Memory B cell (primary cell): Measurements from ENCODE around the gene EZR.
A peak's percentile ranks its signal among the peaks of the same experiment; 100 is the strongest.

ENCODE experiments used
- ATAC-seq: fragments of 150-1000 bp; cut with Tn5 transposase; 2 replicates; pipeline ENCODE4 v1.10.0; 2021; ENCODE audit warnings: low read depth, mild to moderate bottlenecking, moderate library complexity
- DNase-seq, 2 donors: peaks; one replicate each; pipeline ENCODE4 v3.0.0; 2022; ENCODE audit warnings: low spot score in 2 of 2
- H3K27ac Mint-ChIP-seq: one replicate; pipeline ENCODE4 v1.8.0; 2022; ENCODE audit warnings: mild to moderate bottlenecking, moderate library complexity, mixed read lengths
- H3K27me3 Mint-ChIP-seq: one replicate; pipeline ENCODE4 v1.8.0; 2022; ENCODE audit warnings: mixed read lengths
- H3K36me3 Mint-ChIP-seq: one replicate; pipeline ENCODE4 v1.8.0; 2022; ENCODE audit warnings: mild to moderate bottlenecking, mixed read lengths
- H3K4me1 Mint-ChIP-seq: one replicate; pipeline ENCODE4 v1.8.0; 2022; ENCODE audit warnings: mixed read lengths
- H3K4me3 Mint-ChIP-seq: one replicate; pipeline ENCODE4 v1.8.0; 2022; ENCODE audit warnings: mild to moderate bottlenecking, moderate library complexity, mixed read lengths
- H3K9me3 Mint-ChIP-seq: one replicate; pipeline ENCODE4 v1.8.0; 2022; ENCODE audit warnings: mixed read lengths

EZR gene

DNA sequence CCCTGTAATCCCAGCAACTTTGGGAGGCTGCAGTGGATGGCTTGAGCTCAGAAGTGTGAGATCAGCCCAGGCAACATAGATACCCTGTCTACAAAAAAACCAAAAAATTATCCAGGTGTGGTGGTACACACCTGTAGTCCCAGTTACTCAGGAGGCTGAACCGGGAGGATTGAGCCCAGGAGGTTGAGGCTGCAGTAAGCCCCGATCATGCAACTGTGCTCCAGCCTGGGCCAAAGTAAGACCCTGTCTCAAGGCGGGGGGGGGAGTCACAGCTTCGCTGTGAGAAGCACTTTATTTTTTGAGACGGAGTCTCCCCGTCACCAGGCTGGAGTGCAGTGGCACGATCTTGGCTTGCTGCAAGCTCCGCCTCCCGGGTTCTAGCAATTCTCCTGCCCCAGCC lies 54.2 kb downstream of the EZR start:
- H3K4me1 Mint-ChIP-seq, result peaks cover 8% of the 10 kb centered on the region
- peaks cover 35% of the 10 kb centered on the region for H3K36me3 Mint-ChIP-seq
- H3K9me3 Mint-ChIP-seq, result peaks cover 2% of the 10 kb centered on the region
- H3K27me3 Mint-ChIP-seq, result no peaks in the 10 kb centered on the region
- H3K4me3 Mint-ChIP-seq, result no peak overlapping the region
- H3K27ac Mint-ChIP-seq, result no peak overlapping the region
- ATAC-seq (peak; percentile 12), DNase-seq (no peak)

DNA sequence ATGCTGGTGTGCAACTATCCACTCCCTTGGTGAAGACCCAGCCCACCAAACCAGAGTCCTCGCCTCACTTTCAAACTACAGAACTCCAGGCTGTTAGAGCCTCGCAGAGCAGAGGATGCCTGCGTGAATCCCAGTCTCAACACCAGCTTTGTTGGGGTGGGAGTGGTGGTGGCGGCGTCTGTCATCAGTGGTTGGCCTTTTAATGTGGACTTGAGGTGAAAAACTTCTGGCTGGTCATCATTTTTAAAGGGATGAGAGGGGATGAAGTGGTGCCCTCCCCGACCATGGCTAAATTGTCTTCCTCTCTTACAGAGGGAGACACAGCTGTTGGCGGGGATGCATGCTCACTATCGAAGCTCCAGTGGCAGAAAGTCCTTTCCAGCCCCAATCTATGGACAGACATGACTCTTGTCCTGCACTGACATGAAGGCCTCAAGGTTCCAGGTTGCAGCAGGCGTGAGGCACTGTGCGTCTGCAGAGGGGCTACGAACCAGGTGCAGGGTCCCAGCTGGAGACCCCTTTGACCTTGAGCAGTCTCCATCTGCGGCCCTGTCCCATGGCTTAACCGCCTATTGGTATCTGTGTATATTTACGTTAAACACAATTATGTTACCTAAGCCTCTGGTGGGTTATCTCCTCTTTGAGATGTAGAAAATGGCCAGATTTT lies 54.9 kb downstream of the EZR start:
- no peak for DNase-seq
- Mint-ChIP-seq H3K4me1 (peaks cover 10% of the 10 kb centered on the region), H3K27ac (peak overlapping the region; percentile 42), H3K36me3 (peaks cover 29% of the 10 kb centered on the region), H3K27me3 (no peaks in the 10 kb centered on the region), H3K4me3 (no peak overlapping the region), H3K9me3 (peaks cover 2% of the 10 kb centered on the region)
- ATAC-seq, result no peak

- H3K27ac Mint-ChIP-seq, result peak overlapping the region; percentile 42
- no peak for ATAC-seq
These were observed 55.6 kb downstream of the EZR start for GRCh38 chr6:158763434-158764182.

GRCh38 chr6:158762787-158763433 lies 56.3 kb downstream of the EZR start:
- Mint-ChIP-seq H3K27ac (peak overlapping the region; percentile 42), H3K4me3 (no peak overlapping the region), H3K27me3 (no peaks in the 10 kb centered on the region), H3K36me3 (peaks cover 23% of the 10 kb centered on the region), H3K9me3 (peaks cover 2% of the 10 kb centered on the region), H3K4me1 (peaks cover 8% of the 10 kb centered on the region)
- DNase-seq (no peak), ATAC-seq (no peak)

More at GRCh38 chr6:158763434-158764182, 55.6 kb downstream of the EZR start:
- H3K4me1 Mint-ChIP-seq, result peaks cover 10% of the 10 kb centered on the region
- DNase-seq, result no peak
- H3K36me3 Mint-ChIP-seq, result peaks cover 28% of the 10 kb centered on the region
- H3K4me3 Mint-ChIP-seq, result no peak overlapping the region
- H3K27me3 Mint-ChIP-seq, result no peaks in the 10 kb centered on the region
- H3K9me3 Mint-ChIP-seq, result peaks cover 2% of the 10 kb centered on the region

- no peak for ATAC-seq
- Mint-ChIP-seq H3K36me3 (peaks cover 14% of the 10 kb centered on the region), H3K4me3 (no peak overlapping the region), H3K27me3 (no peaks in the 10 kb centered on the region), H3K9me3 (peaks cover 2% of the 10 kb centered on the region), H3K27ac (peak overlapping the region; percentile 76), H3K4me1 (peaks cover 8% of the 10 kb centered on the region)
- DNase-seq, result no peak
These were observed 57.4 kb downstream of the EZR start for GRCh38 chr6:158761746-158762145.

- Mint-ChIP-seq H3K36me3 (peaks cover 8% of the 10 kb centered on the region), H3K27me3 (no peaks in the 10 kb centered on the region), H3K9me3 (peaks cover 2% of the 10 kb centered on the region), H3K4me3 (no peak overlapping the region), H3K4me1 (peaks cover 8% of the 10 kb centered on the region), H3K27ac (no peak overlapping the region)
- ATAC-seq, result no peak
- DNase-seq, result no peak
These were observed 58.4 kb downstream of the EZR start for GRCh38 chr6:158760618-158761250.

DNA sequence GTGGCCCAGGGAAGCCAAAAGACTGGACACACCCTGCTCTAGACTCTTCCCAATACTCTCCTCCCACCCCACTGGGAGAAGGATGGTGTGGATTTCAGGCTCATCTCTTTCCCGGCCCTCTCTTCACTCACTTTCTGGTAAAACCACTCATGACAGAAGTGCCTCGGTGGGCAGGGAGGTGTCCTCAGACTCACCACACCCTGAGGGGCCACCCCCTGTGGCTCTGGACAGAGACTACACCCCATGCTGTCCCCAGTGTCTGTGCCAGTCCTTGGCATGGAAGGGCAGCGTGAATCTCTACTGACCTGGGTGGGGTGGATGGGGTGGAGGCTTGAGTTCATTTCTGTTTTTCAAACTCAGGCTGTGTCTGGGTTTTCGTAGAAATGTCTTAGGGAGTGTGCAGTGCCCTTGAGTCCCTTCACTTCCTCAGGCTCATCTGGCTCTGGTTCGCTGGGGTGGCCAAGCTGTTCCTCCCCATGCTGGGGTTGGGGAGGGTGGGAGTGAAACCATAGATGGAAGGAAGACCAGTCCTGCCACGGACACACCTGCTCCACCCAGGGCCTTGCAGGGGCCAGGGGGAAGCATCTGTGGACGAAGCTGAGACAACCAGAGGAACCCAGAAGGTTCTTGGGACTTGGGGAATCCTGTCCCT lies 59.1 kb downstream of the EZR start:
- Mint-ChIP-seq H3K27ac (peak overlapping the region; percentile 58), H3K9me3 (peaks cover 2% of the 10 kb centered on the region), H3K4me1 (peaks cover 8% of the 10 kb centered on the region), H3K27me3 (no peaks in the 10 kb centered on the region), H3K36me3 (peaks cover 3% of the 10 kb centered on the region), H3K4me3 (no peak overlapping the region)
- ATAC-seq, result no peak
- DNase-seq, result no peak

- Mint-ChIP-seq H3K9me3 (peaks cover 2% of the 10 kb centered on the region), H3K36me3 (peaks cover 3% of the 10 kb centered on the region), H3K27ac (no peak overlapping the region), H3K4me1 (peaks cover 8% of the 10 kb centered on the region), H3K4me3 (no peak overlapping the region), H3K27me3 (no peaks in the 10 kb centered on the region)
- peak; percentile 63 for ATAC-seq
- DNase-seq, result no peak
These were observed 60.2 kb downstream of the EZR start for GRCh38 chr6:158758941-158759479.

GRCh38 chr6:158758451-158758860 lies 60.7 kb downstream of the EZR start:
- Mint-ChIP-seq H3K4me3 (no peak overlapping the region), H3K36me3 (peaks cover 3% of the 10 kb centered on the region), H3K27ac (no peak overlapping the region), H3K27me3 (no peaks in the 10 kb centered on the region), H3K9me3 (peaks cover 2% of the 10 kb centered on the region), H3K4me1 (peaks cover 8% of the 10 kb centered on the region)
- DNase-seq, result no peak
- no peak for ATAC-seq

- Mint-ChIP-seq H3K9me3 (peaks cover under 1% of the 10 kb centered on the region), H3K27ac (no peak overlapping the region), H3K4me3 (no peak overlapping the region), H3K4me1 (peaks cover 6% of the 10 kb centered on the region), H3K36me3 (peaks cover 1% of the 10 kb centered on the region), H3K27me3 (no peaks in the 10 kb centered on the region)
- DNase-seq, result no peak
- no peak for ATAC-seq
These were observed 61.4 kb downstream of the EZR start for GRCh38 chr6:158757753-158758090.

DNA sequence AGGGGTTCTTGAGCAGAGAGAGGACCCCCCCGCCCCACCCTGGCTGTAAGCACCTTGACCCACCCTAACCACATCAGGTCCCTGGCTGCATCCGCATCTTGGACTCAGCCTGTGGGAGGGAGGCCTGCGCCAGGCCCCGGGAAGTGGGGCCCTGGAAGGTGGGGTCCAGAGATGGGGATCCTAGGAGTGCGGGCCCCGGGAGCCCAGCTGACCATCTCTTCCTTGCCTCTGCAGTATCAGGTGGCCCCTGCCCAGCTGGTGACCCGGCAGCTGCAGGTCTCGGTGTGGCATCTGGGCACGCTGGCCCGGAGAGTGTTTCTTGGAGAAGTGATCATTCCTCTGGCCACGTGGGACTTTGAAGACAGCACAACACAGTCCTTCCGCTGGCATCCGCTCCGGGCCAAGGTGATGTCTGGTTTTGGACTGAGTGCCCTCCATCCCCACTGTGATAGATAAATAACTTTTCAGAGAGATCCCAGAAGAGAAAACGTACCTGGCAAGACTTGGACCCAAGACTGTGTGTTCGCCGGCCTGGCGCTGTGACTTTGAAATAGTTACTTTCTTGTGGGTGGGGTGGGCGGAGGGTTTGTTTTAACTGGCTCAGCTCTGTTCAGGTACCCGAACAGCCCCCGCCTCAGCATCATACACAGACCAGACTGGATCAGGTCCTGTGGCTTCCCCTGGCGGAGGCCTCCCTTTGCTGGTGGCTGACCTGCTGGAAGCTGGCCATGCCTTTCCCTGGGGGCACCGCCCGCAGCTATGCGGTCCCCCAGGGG lies 62.0 kb downstream of the EZR start:
- H3K36me3 Mint-ChIP-seq, result no peaks in the 10 kb centered on the region
- no peak overlapping the region for H3K27ac Mint-ChIP-seq
- peaks cover 8% of the 10 kb centered on the region for H3K4me1 Mint-ChIP-seq
- no peaks in the 10 kb centered on the region for H3K9me3 Mint-ChIP-seq
- DNase-seq (no peak), ATAC-seq (no peak)
- H3K4me3 Mint-ChIP-seq, result no peak overlapping the region
- no peaks in the 10 kb centered on the region for H3K27me3 Mint-ChIP-seq

DNA sequence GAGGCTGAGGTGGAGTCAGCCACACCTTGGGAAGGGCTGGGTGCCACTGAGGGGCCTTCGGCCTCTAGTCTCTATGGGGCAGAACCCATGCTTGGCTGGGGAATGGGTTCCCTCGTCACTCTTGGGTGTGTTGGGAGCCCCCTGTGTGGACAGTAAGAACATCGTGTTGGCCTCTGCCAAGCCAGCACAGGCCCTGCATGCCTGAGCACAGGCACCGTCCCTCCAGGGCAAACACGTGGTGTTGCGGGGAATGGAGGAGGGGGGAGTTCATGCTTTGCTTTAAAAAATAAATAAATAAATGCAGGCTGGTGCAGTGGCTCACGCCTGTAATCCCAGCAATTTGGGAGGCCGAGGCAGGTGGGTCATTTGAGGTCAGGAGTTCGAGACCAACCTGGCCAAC lies 63.0 kb downstream of the EZR start:
- H3K4me3 Mint-ChIP-seq, result no peak overlapping the region

DNA sequence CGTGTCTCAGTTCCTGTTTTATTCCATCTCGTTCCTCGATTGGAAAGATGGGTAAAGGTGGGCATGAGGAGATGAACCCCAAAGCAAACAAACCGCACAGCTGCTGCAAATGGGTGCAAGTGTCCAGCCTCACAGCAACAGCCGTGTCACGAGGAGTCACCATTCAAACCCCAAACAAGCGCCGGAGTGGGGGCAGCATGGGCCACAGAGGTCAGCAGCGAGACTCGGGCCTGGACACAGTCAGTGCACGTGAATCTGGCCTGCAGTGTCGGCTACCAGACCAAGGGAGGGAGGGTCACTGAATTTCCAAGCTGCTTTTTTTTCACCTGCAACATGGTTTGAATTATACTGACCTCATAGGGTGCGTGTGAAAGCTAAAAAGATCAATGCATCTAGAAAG lies 63.5 kb downstream of the EZR start:
- no peaks in the 10 kb centered on the region for H3K9me3 Mint-ChIP-seq
- H3K27ac Mint-ChIP-seq, result no peak overlapping the region
- DNase-seq, result no peak
- no peaks in the 10 kb centered on the region for H3K36me3 Mint-ChIP-seq
- H3K4me1 Mint-ChIP-seq, result peaks cover 6% of the 10 kb centered on the region
- no peaks in the 10 kb centered on the region for H3K27me3 Mint-ChIP-seq
- ATAC-seq, result no peak
- H3K4me3 Mint-ChIP-seq, result no peak overlapping the region

More for the DNA sequence above, 63.0 kb downstream of the EZR start:
- Mint-ChIP-seq H3K9me3 (no peaks in the 10 kb centered on the region), H3K36me3 (no peaks in the 10 kb centered on the region), H3K27ac (no peak overlapping the region), H3K27me3 (no peaks in the 10 kb centered on the region), H3K4me1 (peaks cover 6% of the 10 kb centered on the region)
- ATAC-seq, result no peak
- no peak for DNase-seq
